RWPE1 (cell line): Measurements from ENCODE around the gene PRKRIP1.
"Not testable (repeated sequence)": the region's sequence is repeated elsewhere in the genome, so short reads cannot be mapped to it uniquely, and the experiment has no call there.

Experiments
- CTCF ChIA-PET: fragments of 350-600 bp; sonication (Branson Sonifier 250); formaldehyde crosslinking; extraction: SDS; loops from one replicate; lab custom pipeline; 2021; lab: Yijun Ruan, JAX
- POLR2A ChIA-PET: fragments of 400-600 bp; formaldehyde crosslinking; extraction: SDS; loops from one replicate; lab custom pipeline; 2020; ENCODE audit warnings: antibody characterized with exemption; ENCODE audit not compliant: low non-redundant PET; lab: Yijun Ruan, JAX
- DNase-seq: peaks from one replicate; pipeline ENCODE4 v3.0.0; 2012; ENCODE audit warnings: low spot score
- H3K27ac ChIP-seq: fragments of 450-650 bp; 2 replicates; pipeline ENCODE4 v1.5.1; 2017
- TF ChIP-seq, protein P1 (sequence below): fragments of 450-650 bp; conservative IDR thresholded peaks from 2 replicates; pipeline ENCODE4 v1.5.1; 2017; ENCODE audit warnings: low read depth, mild to moderate bottlenecking

PRKRIP1 gene

DNA sequence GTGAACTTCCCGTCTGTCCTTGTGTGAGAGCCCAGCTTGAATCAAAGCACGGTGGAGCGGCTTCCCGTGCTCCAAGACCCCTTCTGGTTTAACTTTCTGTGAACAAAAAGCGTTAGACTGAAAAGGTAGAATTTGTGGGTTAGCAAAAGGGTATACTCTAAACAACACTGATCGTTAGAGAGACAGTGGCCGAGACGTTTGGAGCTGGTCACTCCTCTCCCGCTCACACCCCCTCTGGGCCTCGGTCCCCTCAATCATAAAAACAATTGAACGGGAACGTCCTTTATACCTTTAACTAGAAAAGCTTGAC is 502 bp downstream of the PRKRIP1 start:
- ChIA-PET CTCF (interaction anchor here (0.7 kb wide), 1 partner anchor 185 kb away, joined by 3 read pairs; no protein-coding TSS in a partner anchor), POLR2A (no interaction called here)
- TF ChIP-seq, protein P1, sequence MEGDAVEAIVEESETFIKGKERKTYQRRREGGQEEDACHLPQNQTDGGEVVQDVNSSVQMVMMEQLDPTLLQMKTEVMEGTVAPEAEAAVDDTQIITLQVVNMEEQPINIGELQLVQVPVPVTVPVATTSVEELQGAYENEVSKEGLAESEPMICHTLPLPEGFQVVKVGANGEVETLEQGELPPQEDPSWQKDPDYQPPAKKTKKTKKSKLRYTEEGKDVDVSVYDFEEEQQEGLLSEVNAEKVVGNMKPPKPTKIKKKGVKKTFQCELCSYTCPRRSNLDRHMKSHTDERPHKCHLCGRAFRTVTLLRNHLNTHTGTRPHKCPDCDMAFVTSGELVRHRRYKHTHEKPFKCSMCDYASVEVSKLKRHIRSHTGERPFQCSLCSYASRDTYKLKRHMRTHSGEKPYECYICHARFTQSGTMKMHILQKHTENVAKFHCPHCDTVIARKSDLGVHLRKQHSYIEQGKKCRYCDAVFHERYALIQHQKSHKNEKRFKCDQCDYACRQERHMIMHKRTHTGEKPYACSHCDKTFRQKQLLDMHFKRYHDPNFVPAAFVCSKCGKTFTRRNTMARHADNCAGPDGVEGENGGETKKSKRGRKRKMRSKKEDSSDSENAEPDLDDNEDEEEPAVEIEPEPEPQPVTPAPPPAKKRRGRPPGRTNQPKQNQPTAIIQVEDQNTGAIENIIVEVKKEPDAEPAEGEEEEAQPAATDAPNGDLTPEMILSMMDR: no peak
- H3K27ac ChIP-seq: peak overlapping the region; percentile 82
- no peak for DNase-seq

GRCh38 chr7:102398543-102398942 is 2.4 kb downstream of the PRKRIP1 start:
- CTCF ChIA-PET: no interaction called here
- POLR2A ChIA-PET: no interaction called here
- H3K27ac ChIP-seq: no peak overlapping the region
- TF ChIP-seq, protein P1: no peak
- DNase-seq: no peak

DNA sequence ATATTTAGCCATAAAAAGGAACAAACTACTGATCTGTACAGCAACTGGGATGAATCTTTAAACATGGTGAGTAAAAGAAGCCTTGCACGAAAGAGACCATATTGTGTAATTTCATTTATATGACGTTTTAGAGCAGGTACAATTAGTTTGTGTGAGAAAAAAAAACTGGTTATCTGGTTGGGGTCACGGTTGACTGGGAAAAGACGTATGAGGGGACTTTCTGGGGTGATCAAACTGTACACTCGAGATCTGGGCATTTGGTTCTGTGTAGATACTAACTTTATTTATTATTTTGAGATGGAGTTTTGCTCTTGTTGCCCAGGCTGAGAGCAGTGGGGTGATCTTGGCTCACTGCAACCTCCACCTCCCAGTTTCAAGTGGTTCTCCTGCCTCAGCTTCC is 4.2 kb downstream of the PRKRIP1 start:
- POLR2A ChIA-PET: no interaction called here
- TF ChIP-seq, protein P1: no peak
- no peak overlapping the region for H3K27ac ChIP-seq
- no peak for DNase-seq
- CTCF ChIA-PET: no interaction called here

DNA sequence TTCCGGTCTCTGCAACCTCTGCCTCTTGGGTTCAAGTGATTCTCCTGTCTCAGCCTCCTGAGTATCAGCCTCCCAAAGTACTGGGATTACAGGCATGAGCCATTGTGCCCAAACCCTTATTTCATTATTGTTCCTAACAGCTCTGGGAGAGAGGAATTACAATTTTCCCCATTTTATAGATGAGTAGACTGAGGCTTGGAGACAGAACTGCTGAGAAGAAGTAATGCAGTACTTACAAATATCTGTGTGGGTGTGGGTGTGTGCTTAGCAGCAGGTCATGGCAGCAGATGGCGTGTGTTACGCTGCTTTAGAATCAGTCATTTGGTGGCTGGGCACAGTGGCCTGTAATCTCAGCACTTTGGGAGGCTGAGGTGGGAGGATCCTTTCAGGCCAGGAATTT is 7.4 kb downstream of the PRKRIP1 start:
- ChIA-PET POLR2A (no interaction called here), CTCF (no interaction called here)
- TF ChIP-seq, protein P1: no peak
- DNase-seq: no peak
- peak overlapping the region; percentile 3; the same call in 1 of the 2 replicates for H3K27ac ChIP-seq

DNA sequence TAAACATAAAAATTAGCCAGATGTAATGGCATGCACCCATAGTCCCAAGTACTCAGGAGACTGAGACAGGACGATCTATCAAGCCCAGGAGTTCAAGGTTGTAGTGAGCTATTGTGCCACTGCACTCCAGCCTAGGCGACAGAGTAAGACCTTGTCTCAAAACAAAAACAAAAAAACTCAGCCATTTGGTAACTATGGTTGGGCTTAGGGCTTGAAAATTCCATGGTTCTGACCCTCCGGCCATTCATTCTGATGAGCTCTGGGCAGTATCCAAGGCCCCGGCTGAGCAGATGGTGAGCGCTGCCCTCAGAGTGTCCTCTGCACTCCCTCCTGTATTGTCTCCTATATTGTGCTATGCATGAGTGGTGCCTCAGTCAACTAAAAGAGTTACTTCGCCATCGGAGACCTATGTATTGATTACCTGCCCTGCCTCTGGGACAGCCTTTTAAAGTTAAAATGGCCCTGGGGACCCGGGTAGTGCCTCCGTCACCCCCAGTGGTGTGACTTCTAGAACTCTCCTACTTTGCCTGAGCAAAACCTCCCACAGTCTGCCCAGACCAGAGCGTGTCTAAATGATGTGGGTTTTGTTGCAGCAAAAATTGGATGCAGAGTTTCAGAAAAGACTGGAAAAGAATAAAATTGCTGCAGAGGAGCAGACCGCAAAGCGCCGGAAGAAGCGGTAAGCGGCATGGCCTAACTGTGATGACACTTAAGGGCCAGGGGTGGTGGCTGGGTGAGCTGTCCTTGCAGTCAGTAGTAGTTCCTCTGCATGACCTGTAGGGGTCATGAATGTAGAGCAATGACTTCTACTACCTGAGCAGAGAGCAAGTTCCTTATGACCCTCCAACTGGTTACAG is 8.1 kb downstream of the PRKRIP1 start:
- peak; percentile 59 for DNase-seq
- peak overlapping the region; percentile 3; the same call in 1 of the 2 replicates for H3K27ac ChIP-seq
- ChIA-PET CTCF (interaction anchor here (0.6 to 1.6 kb wide), 5 partner anchors 8 to 580 kb away, joined by 3 to 4 read pairs (median 4); no protein-coding TSS in a partner anchor), POLR2A (no interaction called here)
- TF ChIP-seq, protein P1: peak; percentile 89

DNA sequence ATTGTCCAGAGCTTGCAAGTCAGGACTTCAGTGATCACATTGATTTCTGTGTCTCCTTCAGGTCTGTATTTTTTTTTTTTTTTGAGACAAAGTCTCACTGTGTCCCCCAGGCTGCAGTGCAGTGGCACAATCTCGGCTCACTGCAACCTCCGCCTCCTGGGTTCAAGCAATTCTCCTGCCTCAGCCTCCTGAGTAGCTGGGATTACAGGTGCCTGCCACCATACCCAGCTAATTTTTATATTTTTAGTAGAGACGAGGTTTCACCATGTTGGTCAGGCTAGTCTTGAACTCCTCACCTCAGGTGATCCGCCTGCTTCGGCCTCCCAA is 8.7 kb downstream of the PRKRIP1 start:
- DNase-seq, H3K27ac ChIP-seq, POLR2A ChIA-PET: not testable (repeated sequence)
- TF ChIP-seq, protein P1: peak; percentile 59
- CTCF ChIA-PET: interaction anchor here (0.6 to 1.6 kb wide), 5 partner anchors 9 to 581 kb away, joined by 3 to 4 read pairs (median 4); no protein-coding TSS in a partner anchor
